SIG-M5 treated with dmso at 0.1 percent for 504 hours (cell line): Measurements from ENCODE around the gene KCNC4.
A peak's percentile ranks its signal among the peaks of the same experiment; 100 is the strongest.

Experiments
- DNase-seq: peaks from one replicate; lab custom pipeline; 2025; ENCODE audit not compliant: unreplicated experiment; lab: John Stamatoyannopoulos, UW

The KCNC4 gene

DNA sequence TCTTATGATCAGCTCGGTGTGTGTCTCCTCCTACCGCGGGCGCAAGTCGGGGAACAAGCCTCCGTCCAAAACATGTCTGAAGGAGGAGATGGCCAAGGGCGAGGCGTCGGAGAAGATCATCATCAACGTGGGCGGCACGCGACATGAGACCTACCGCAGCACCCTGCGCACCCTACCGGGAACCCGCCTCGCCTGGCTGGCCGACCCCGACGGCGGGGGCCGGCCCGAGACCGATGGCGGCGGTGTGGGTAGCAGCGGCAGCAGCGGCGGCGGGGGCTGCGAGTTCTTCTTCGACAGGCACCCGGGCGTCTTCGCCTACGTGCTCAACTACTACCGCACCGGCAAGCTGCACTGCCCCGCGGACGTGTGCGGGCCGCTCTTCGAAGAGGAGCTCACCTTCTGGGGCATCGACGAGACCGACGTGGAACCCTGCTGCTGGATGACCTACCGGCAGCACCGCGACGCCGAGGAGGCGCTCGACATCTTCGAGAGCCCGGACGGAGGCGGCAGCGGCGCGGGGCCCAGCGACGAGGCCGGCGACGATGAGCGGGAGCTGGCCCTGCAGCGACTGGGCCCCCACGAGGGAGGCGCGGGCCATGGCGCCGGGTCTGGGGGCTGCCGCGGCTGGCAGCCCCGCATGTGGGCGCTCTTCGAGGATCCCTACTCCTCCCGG is 1.5 kb downstream of the KCNC4 start:
- DNase-seq, result no peak

DNA sequence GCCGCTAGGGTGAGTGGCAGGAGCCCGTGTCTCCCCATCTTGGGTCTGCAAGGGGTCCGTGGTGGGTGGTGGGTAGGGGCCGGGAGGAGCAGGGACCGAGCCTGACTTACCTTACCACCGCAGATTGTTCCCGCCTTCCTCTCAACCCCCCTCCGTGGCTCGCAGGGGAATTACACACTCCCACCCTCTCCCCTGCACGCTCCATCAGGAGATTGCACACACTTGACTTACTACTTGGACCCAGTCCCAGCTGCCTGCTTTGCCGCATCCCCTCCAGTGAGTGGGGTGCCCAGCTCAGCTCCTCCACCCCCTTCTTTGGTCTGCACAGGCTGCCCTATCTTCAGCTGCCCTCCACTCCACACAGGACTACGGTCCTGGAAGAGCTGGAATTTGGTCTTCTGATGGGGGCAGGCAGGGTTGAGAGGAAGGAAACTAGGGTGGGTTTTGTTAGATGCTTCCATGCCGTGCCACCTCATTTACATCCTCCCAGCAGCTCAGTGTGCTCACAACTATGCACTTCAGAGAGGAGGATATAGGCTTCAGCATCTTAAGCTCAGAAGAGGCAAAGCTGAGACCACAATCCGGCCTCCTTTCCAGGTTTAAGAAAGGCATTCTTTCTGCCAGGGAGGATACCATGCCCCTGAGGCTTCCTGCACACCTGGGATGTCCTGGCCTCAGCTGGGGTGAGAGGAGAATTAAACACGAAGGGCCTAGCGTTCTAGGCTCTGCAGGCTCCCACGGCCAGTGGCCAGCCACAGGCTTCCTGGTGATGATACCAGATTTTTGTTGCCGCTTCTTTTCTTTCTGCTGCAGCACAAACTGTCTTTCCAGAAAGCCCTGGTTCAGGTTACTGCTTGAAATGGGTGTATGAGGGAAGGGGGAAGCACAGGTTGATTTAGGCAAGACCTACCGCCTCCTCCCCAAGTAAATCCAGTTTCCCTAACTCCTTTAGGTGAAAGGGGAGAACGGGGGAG is 2.3 kb downstream of the KCNC4 start:
- DNase-seq, result no peak

DNA sequence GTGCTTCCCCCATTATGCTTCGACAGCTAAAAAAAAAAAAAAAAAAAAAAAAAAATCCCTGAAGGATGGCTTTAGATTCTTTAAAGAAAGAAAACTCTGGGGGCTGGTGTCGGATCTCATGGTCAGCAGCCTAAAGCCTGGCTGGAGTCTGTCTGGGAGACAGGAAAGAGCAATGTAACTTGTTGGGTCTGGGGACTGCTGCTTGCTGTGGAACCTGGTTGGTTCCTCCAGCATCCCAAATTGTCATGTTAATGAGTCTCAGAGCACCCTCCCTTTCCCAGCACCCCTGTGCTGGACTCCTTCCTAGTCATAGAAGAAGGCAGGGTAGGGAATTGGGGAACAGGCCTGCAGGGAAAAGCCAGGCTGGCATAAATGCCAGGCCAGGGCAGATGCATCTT is 3.0 kb downstream of the KCNC4 start:
- DNase-seq, result no peak

DNA sequence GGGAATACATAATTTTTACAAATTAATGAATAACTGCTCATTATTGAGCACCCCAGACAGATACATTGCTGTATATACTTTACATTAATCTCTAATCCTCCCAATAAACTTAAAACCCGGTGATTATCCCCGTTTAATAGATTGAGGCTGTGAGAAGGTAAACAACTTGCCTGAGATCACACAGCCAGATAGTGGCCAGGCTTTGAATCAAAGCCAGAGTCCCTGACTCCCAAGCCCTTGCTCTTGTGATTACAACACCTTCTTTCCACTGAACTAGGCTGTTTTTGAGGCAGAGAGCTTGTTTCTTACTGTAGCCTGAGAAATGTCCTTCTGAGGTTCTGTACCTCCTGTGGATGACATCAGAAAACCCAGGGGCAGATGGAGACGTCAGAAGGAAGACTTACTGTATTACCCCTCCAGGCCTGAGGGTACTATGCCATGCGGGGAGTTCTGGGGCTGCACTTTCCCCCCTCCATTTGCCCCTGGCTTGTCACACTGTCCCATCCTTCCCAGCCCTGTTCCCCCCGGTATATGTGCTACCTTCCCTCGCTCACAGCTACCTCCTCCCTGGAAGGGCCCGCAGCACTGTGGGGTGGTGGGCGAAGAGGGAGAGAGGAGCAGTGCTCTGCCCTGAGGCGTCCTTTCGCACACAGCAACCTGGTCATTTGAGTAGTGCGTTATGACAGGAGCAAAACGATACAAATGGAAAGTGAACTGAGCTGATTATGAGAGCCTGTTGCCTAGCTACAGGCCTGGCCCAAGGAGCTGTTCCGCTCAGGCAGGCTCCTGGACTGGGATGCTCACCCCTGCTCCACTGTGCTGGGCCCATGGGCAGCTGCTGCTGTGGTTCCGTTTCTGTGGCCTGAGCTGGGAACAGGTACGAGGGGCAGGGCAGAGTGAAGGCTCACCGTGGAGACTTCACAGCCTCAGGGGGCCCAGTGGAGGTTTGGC is 4.6 kb downstream of the KCNC4 start:
- DNase-seq, result peak; percentile 31

DNA sequence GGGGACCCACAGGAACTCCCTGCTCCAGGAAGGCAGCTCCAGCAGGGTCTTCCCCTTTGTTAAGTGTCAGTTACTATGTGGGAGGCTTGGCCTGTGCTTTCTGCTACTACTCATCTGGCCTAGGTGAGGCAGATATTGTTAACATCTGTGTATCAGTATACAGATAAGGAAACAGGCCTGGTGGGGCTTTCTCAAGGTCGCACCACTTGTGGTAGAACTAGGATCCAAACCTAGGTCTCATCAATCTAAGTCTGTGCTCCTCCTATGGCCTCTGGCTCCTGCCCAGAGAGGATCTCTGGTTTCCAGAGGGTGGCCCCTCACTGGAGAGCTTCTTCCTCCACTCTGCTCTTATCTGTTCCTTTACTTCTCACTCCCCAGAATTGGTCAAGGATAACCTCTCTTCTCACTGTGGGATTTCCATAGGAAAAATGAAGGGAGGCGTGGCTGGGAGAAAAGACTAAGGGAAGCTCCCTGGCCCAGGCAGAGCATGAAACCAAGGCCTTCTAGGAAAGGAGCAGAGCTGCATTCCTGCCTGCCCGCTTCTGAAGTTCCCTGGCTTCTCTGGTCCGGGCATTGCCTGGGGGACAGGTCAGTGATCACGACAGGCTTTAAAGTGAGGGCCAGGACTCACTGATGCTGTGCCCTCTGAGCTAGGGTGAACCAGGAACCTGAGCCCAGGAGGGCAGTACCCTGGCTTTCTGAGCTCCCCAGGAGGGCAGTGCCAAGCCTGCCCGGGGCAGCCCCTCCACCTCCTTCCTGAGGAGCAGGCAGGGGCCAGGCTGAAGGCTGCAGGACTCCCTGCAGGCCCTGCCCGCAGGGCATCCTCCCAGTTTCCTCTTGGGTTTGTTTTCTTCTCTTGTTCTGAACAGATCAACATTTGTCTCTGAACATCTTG is 5.8 kb downstream of the KCNC4 start:
- DNase-seq, result no peak

DNA sequence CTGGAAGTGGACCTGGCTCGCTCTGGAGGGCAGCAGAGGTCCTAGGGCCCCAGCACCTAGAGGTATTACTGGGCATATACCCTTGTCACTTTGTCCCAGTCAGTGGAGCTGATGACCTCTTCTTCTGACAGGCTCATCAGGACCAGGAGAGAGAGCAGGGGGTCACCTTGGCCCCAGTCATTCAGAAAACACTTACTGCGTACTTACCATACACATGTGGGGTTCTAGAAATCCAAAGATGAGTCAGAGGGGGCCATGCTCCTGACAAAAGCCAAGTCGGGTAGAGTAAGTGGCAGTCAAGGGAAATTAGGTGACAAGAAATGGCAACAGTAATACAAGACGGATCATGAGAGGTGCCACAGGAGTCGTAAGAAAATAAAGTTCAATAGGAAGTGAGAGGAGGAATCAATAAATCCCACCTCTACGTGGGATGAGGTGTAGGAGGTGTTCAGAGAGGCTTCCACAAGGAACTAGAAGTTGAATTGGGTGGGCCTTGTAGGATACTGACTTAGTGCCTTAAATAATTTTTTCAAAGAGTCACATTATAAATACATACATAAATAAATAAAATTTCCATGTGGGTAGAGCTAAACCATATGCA is 6.8 kb downstream of the KCNC4 start:
- DNase-seq, result no peak

DNA sequence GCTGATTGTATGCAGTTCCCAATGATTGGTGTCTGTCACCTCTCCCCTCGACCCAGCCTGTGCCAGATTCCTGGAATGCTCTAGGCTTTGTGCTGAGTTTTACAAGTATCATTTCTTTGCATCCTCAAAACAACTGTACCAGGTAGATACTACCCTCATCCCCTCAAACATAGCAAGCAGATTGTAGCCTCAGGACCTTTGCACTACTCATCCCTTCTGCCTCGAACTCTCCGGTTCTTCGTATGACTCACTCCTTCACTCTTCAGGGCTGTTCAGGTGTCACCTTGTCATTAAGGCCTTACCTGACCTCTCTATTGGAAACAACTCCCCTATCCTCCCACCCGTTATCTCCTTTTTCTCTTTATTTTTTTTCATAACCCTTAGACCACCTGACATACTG is 8.0 kb downstream of the KCNC4 start:
- no peak for DNase-seq

DNA sequence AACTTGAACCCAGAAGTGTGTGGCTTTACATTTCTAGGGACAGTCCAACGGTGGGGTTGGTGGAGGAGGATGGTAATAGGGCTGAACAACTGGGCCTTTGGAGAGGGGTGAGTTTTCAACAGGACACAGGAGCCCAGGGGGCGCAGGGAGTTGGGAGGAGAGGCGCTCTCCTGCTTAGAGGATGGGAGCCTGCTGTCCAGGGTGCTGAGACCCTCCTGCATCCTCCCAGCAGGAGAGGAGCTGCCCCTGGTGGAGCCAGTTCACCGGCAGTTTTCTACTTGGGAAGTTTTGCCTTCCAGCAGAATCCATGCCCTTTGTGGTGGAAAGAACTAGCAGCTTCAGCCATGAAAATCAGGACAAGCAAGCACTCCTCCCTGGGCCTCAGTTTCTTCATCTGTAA is 8.6 kb downstream of the KCNC4 start:
- DNase-seq, result no peak

DNA sequence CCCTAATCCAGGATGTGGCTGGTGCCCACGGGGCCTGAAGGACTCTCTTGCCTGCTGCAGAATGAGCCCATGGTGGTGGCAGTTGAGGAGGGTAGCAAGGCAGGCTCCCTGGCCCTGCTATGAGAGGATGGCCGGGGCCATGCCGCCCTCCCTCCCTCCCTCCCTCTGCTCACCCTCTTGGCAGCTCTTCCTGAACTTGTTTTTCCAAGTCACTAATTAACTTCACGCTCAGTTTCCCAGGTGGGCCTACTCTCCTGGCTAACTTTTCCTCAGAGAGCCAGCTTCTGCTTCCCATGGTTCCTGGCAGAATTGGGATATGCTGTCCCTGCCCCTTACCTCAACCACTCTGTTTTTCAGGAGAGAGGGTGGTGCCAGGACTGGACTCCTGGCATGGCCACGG is 10.2 kb downstream of the KCNC4 start:
- no peak for DNase-seq

DNA sequence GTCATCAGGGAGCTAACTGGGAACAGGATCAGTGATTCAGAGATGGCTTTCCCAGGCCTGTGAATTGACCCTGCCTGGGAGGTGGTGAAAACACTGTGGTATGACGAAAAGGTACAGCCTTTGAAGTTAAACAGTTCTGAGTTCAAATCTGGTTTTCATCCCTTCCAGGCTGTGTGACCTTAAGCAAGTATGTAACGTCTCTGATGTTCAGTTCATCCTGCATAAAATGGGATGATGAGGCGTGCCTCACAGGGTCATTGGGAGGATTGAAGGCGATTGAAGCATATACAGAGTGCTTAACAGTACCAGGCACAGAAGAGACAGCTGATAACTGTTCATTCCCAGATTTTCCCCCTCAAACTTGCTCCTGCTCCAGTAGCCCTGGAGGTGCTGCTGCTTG is 11.0 kb downstream of the KCNC4 start:
- DNase-seq, result no peak

DNA sequence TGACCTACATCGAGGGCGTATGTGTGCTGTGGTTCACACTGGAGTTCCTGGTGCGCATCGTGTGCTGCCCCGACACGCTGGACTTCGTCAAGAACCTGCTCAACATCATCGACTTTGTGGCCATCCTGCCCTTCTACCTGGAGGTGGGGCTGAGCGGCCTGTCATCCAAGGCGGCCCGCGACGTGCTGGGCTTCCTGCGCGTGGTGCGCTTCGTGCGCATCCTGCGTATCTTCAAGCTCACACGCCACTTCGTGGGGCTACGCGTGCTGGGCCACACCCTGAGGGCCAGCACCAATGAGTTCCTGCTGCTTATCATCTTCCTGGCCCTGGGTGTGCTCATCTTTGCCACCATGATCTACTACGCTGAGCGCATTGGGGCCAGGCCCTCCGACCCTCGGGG is 13.0 kb downstream of the KCNC4 start:
- DNase-seq, result no peak

DNA sequence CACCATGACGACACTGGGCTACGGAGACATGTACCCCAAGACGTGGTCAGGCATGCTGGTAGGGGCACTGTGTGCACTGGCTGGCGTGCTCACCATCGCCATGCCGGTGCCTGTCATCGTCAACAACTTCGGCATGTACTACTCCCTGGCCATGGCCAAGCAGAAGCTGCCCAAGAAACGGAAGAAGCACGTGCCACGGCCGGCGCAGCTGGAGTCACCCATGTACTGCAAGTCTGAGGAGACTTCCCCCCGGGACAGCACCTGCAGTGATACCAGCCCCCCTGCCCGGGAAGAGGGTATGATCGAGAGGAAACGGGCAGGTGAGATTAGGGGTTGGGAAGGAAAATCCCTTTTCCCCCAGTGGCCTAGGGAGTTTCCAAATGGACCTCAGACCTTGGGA is 13.5 kb downstream of the KCNC4 start:
- no peak for DNase-seq

DNA sequence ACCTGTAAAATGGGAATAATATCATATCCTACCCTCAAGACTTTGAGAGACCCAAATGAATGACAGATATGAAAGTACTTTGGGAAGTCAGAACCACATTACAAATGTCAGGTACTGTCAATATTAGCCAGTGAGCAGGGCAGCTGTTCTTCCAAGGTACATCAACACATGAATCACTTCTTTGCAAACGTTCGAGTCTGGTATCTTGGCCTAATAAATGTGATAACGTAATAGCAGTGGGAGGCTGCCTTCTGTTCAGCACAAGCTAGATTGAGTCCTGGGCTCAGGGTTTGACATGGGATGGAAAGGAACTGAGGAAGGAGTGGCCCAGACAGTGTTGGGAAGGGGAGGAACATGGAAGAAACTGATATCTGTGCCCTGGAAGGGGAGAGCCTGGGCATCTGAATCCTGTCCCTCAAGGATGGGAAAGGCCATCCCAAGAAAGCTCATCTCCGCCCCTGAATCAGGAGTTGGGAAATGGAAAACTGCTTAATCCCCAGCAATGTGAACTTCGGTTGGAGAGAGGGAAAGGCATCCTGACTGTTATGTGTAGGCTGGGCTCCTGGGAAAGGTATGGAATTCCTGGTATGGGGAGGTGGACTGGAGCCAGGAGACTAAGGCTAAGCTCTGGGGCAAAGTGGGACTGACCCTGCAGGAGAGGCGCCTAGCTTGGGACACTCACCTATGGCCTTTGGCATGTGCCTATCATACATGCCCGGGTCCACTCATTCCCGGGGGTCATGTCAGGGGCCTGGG is 14.3 kb downstream of the KCNC4 start:
- DNase-seq, result no peak

DNA sequence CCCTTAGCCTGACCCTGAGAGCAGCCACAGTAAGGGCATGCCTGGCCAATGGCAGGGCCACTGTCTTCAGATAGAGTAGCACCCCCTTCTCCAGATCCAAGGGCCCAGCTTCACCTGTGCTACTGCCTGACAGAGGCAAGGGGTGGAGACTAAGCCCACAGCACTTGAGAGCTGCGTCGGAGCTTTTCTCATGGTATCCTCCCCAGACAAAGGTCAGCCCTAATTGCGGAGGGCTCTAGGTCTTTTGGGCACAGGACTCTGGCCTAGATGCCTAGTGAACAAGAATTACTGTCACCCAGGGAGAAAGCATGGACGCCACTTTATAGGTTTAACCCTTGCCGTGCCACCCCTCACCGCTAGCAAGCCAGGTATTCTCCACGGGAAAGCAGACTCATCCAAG is 15.1 kb downstream of the KCNC4 start:
- no peak for DNase-seq

DNA sequence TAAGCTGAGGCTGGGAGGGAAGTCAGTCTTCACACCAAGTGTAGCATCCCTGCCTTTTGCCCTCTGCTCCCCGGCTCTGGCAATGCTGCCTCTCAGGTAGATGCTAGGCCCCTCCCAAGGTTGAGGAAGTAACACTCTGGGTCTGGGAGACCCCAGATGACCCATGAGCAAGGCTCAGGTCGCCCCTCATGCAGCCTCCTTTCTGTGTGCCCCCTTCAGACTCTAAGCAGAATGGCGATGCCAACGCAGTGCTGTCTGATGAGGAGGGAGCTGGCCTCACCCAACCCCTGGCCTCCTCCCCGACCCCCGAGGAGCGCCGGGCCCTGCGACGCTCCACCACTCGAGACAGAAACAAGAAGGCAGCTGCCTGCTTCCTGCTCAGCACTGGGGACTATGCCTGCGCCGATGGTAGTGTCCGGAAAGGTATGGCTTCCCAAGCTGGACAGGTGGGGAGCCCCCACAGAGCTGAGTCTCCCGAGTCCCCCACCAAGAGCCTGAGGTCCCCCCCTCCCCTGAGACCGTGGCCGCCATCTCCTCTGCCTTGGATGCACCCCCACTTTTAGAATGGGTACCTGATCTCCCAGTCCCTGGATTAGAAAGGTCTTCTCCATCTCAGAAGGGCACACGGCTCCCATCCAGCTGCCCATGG is 15.8 kb downstream of the KCNC4 start:
- no peak for DNase-seq

DNA sequence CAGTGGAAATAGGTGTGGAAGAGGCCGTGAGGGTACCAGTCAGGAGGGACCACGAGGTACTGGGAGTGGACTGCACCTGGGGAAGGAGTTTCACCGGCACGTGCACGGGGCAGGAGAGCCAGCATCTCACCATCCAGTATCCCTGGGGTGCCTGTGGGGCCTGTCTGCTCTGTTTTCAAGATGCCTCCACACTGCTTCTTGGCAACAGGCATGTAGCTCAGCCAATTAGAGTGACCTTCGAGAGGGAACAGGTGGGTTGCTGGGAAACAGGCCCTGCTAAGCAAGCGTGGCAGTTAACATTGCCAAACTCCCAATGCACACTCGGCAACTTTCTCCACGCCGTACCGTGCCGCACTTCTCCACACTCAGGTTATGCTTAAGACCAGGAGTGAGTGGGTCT is 17.7 kb downstream of the KCNC4 start:
- DNase-seq, result no peak

DNA sequence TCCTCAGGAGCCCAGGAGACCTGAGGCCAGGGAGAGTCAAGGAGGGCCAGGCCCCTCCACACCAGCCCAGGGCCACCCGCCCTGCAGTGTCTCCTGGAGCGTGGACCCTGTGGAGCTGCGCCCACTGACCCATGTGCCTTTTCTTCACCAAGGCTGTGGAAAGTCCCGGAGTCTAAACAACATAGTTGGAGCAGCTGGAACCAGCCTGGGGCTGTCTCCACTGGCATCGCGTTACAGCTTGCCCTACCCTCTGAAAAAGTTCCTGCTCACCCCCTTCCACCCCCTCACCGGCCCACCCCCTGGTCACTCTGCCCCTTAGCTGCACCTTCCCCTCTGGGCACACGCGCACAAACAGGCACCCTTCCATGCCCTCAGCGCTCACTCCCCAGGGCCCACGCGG is 18.3 kb downstream of the KCNC4 start:
- DNase-seq, result no peak

DNA sequence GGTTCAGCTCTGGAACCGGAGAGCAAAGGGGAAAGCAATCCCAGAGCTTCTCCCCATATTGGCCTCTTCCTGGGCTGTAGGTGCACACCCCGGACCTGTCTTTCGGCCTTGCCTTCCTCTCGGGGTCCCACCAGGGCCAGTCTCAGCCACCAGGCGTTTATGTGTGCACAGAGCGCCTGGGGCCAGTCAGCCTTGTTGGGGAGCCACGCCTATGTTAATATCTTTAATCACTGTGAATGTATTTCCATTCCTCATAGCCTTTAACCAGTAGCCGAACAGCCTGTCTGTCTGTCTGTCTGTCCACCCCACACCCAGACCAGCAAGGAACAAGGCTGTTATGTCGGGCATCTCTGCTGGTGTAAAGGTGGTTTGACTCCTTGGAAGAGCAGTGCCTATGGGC is 18.8 kb downstream of the KCNC4 start:
- DNase-seq, result no peak
